Mesothelial cell of epicardium (in vitro differentiated cells): ENCODE data around the gene CLK2. TPM values are rescaled to one million over a fixed set of nuclear protein-coding genes. Genes with fewer than 3 reads are reported as not detected.
"Not testable (repeated sequence)": the region's sequence is repeated elsewhere in the genome, so short reads cannot be mapped to it uniquely, and the experiment has no call there.

Experiments used
- DNase-seq, 2 experiments: peaks; one replicate each; pipeline ENCODE4 v3.0.0; 2021; ENCODE audit warnings: low spot score in 2 of 2; ENCODE audit not compliant: unreplicated experiment in 2 of 2
- H3K27ac Mint-ChIP-seq: 2 replicates; pipeline ENCODE4 v1.8.0; 2021; ENCODE audit warnings: mixed read lengths
- H3K27me3 Mint-ChIP-seq: 2 replicates; pipeline ENCODE4 v1.8.0; 2021; ENCODE audit warnings: low read depth, mixed read lengths
- H3K36me3 Mint-ChIP-seq: 2 replicates; pipeline ENCODE4 v1.8.0; 2021; ENCODE audit warnings: mixed read lengths
- H3K4me1 Mint-ChIP-seq: 2 replicates; pipeline ENCODE4 v1.8.0; 2021; ENCODE audit warnings: mixed read lengths
- H3K4me3 Mint-ChIP-seq: 2 replicates; pipeline ENCODE4 v1.8.0; 2021; ENCODE audit warnings: mild to moderate bottlenecking, moderate library complexity, mixed read lengths
- H3K9me3 Mint-ChIP-seq: 2 replicates; pipeline ENCODE4 v1.8.0; 2021; ENCODE audit warnings: mixed read lengths
- total RNA-seq: library from RNA; stranded (reverse); gene quantifications from 3 replicates; pipeline ENCODE4 v1.2.1, GENCODE V29; 2021
- TF ChIP-seq, protein P1 (sequence below): fragments of 200-600 bp; sonication (generic); IDR thresholded peaks from one replicate; pipeline ENCODE4 v1.5.0; 2021; ENCODE audit warnings: antibody characterized with exemption; ENCODE audit not compliant: unreplicated experiment

The CLK2 gene
- total RNA-seq, 1 donor from 2014 or later = 108 TPM

DNA sequence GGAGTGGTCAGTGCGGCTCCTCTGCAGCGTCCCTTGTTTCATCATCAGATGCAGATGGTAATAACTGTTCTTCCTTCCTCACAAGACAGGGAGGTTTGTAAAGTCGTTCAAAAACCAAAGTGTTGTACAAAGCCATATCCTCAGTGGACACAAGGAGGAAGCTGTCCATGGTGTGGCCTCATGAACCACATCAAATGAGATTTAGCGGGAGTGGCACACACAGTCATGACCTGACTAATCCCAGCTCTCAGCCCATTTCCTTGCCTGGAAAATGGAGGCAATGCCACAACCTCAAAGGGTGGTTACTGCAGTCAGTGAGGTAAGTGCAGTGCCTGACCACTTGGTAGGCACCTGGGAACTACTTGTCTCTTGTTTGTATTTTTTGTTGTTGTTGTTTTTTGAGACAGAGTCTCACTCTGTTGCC lies 31.5 kb downstream of the CLK2 start:
- no peaks in the 10 kb centered on the region for H3K9me3 Mint-ChIP-seq
- H3K4me1 Mint-ChIP-seq = peaks cover 33% of the 10 kb centered on the region
- H3K27me3 Mint-ChIP-seq = peaks cover 3% of the 10 kb centered on the region
- H3K36me3 Mint-ChIP-seq = peaks cover 3% of the 10 kb centered on the region
- TF ChIP-seq, protein P1, sequence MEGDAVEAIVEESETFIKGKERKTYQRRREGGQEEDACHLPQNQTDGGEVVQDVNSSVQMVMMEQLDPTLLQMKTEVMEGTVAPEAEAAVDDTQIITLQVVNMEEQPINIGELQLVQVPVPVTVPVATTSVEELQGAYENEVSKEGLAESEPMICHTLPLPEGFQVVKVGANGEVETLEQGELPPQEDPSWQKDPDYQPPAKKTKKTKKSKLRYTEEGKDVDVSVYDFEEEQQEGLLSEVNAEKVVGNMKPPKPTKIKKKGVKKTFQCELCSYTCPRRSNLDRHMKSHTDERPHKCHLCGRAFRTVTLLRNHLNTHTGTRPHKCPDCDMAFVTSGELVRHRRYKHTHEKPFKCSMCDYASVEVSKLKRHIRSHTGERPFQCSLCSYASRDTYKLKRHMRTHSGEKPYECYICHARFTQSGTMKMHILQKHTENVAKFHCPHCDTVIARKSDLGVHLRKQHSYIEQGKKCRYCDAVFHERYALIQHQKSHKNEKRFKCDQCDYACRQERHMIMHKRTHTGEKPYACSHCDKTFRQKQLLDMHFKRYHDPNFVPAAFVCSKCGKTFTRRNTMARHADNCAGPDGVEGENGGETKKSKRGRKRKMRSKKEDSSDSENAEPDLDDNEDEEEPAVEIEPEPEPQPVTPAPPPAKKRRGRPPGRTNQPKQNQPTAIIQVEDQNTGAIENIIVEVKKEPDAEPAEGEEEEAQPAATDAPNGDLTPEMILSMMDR = no peak
- no peak overlapping the region for H3K4me3 Mint-ChIP-seq
- no peak for DNase-seq
- peak overlapping the region; percentile 89 for H3K27ac Mint-ChIP-seq

DNA sequence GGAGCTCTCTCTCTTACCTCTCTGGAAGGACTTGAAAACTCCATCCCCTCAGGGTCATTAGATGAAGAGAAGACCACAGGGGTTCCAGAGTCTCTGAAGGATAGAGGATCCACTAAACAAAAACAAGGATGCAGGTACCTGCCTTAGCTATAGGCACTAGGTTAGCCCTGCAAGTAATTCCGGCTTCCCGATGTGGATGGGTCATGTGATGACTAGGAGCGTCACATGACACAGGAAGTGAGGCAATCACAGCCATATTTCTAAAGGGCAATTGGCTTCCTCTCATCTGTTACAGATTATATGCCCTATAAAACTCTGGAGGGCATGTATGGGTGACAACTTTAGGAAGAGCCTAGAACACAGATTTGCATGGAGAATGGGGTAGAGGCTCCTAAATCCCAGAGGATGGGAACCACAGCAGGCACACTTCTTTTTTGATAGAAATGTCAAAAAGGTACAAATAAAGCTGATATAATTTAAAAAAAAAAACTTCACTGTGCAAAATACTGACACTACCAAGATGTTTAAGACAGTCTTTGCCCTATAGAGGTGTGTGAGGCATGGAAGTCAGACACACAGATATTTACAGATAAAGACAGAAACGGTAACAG lies 32.1 kb downstream of the CLK2 start:
- peaks cover 4% of the 10 kb centered on the region for H3K36me3 Mint-ChIP-seq
- TF ChIP-seq, protein P1 = no peak
- H3K27ac Mint-ChIP-seq = peak overlapping the region; percentile 89
- peak; percentile 36 to 59 for DNase-seq
- H3K27me3 Mint-ChIP-seq = peaks cover 3% of the 10 kb centered on the region
- H3K4me3 Mint-ChIP-seq = peak overlapping the region; percentile 69
- H3K4me1 Mint-ChIP-seq = peaks cover 33% of the 10 kb centered on the region
- H3K9me3 Mint-ChIP-seq = no peaks in the 10 kb centered on the region

DNA sequence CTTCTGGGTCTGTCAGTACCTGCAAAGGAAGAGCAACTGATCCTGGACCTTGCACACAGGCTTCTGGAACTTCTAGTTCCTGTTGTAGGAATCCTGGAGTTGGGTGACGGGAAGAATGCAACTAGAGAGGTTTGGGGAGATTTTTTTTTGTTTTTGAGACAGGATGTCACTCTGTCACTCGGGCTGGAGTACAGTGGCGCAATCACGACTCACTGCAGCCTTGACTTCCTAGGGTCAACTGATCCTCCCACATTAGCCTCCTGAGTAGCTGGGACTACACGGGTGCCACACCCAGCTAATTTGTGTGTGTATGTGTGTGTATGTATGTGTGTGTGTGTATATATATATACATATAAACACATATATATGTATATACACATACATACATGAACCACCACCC lies 36.9 kb downstream of the CLK2 start:
- H3K4me1 Mint-ChIP-seq = peaks cover 18% of the 10 kb centered on the region

DNA sequence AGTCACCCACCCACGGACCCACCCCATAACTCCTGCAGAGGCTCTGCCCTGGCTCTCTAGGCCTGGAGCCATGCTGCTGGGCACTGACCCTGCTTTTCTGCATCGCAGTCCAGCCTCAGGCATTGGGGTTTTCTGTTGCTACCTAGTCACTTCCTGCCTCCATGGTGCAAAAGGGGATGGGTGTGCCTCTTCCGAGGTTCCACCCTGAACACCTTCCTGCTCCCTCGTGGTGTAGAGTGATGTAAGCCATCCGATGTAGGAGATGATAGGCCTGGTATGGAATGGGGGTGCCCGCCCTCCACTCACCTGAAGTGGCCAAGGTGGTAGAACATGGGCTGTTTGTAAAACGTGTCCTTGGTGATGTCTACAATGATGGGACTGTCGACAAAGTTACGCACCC lies 37.9 kb downstream of the CLK2 start:
- not testable (repeated sequence) for DNase-seq, H3K4me1 Mint-ChIP-seq, H3K27ac Mint-ChIP-seq, H3K27me3 Mint-ChIP-seq, H3K4me3 Mint-ChIP-seq, H3K9me3 Mint-ChIP-seq
- H3K36me3 Mint-ChIP-seq = peaks cover 11% of the 10 kb centered on the region

More for the DNA sequence above, 36.9 kb downstream of the CLK2 start:
- H3K9me3 Mint-ChIP-seq = no peaks in the 10 kb centered on the region
- DNase-seq = no peak
- H3K27me3 Mint-ChIP-seq = no peaks in the 10 kb centered on the region
- TF ChIP-seq, protein P1 = no peak
- H3K4me3 Mint-ChIP-seq = no peak overlapping the region
- no peak overlapping the region for H3K27ac Mint-ChIP-seq
- peaks cover 11% of the 10 kb centered on the region for H3K36me3 Mint-ChIP-seq

DNA sequence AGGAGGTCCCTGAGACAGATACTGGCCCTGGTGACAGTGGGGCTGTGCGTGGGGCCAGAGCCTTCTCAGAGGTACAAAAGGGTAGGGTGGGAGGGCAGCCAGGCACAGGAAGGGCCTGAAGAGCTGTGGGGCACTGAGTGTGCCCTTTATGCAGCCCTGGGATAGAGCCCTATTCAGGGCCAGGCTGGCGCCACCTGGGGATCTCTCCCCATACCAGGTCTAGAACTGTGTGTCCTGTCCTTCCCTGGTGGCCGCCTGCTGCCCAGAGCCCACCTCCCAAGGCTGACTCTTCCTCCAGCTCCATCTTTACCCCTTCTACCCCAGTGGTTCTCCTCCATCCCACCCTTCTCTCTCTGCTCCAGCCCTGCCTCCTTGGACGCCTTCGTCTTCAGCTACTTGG lies 39.8 kb downstream of the CLK2 start:
- H3K27me3 Mint-ChIP-seq, H3K4me3 Mint-ChIP-seq, H3K27ac Mint-ChIP-seq, H3K4me1 Mint-ChIP-seq, DNase-seq, H3K9me3 Mint-ChIP-seq: not testable (repeated sequence)
- H3K36me3 Mint-ChIP-seq = peaks cover 11% of the 10 kb centered on the region

DNA sequence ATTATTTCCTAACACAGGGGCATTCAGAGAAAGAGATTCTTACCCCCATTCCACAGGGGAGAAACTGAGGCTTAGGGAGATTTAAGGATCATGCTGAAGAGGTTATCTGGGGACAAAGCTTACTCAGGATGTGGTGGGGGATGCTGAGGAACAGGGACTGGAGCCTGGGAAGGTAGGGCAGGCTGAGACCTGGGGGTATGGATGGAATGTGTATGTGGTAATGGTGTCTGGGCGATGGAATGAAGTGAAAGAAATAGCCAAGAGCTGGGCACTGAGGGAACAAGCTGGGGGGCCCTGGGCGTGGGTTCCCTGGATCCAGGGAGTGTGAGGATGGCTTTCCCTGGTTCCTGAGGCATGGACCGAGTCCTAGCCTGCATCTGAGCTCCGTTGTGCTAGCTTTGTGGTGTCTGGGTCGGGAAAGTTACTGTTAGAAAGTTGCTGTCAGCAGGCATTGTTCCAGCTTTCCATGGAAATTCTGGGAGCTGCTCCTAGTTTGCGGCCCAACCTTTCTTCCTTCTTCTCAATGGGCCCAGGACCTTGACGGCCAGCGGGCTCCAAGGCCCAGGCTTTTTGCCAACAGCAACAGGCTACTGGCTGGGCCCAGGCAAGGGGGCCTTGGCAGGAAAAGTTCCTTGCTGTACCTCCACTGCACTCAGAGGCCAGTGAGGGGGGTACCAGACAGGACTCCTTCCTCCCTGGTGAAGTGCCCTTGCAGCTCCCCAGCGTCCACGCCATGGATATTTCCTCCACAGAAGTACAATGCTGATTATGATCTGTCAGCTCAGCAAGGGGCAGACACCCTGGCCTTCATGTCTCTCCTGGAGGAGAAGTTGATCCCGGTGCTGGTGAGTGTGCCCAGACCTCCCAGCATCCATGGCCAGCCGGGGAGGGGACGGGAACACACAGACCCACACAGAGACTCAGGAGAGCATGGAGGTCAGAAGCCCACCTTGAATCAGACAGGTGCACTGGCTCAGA lies 41.0 kb downstream of the CLK2 start:
- DNase-seq, H3K27ac Mint-ChIP-seq: not testable (repeated sequence)

DNA sequence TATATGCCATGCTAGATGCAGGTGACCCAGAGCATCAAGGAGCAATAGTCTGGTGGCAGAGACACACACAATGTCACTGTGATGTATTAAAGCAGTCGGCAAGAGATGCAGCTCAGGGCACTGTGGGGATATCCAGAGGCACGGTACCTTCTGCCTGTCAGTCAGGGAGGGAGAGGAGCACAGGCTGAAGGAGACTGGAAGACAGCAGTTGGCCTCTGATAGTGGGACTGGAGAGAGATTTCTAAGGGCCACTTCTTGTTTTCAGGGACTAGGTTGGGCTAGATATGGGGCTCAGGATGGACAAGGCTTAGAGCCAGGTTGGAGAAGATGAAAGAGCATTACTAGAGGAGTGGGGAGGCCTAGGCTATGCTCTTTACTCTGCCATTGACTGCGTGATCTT lies 42.0 kb downstream of the CLK2 start:
- H3K9me3 Mint-ChIP-seq, H3K4me3 Mint-ChIP-seq, H3K27ac Mint-ChIP-seq, H3K27me3 Mint-ChIP-seq, DNase-seq, H3K36me3 Mint-ChIP-seq: not testable (repeated sequence)
- peaks cover 19% of the 10 kb centered on the region for H3K4me1 Mint-ChIP-seq

More for the DNA sequence above, 41.0 kb downstream of the CLK2 start:
- not testable (repeated sequence) for H3K27me3 Mint-ChIP-seq, H3K9me3 Mint-ChIP-seq, H3K4me3 Mint-ChIP-seq
- peaks cover 12% of the 10 kb centered on the region for H3K4me1 Mint-ChIP-seq
- H3K36me3 Mint-ChIP-seq = peaks cover 11% of the 10 kb centered on the region
